Activated CD8-positive, alpha-beta T cell treated with anti-CD3 and anti-CD28 coated beads for 36 hours (primary cell): Measurements from ENCODE around the gene SPATA19. TPM values are rescaled to one million over a fixed set of nuclear protein-coding genes. Genes with fewer than 3 reads are reported as not detected.

Experiments
- ATAC-seq: fragments of 200-7000 bp; cut with Tn5 transposase; one replicate; pipeline ENCODE4 v1.10.0; 2021; ENCODE audit warnings: mild to moderate bottlenecking, moderate library complexity
- CTCF ChIA-PET: fragments of 350-600 bp; sonication (Branson Sonifier 250); formaldehyde crosslinking; loops from one replicate; lab custom pipeline; 2021; ENCODE audit warnings: antibody characterized with exemption; lab: Charles Lee
- POLR2A ChIA-PET: fragments of 350-600 bp; sonication (Branson Sonifier 250); formaldehyde crosslinking; loops from one replicate; lab custom pipeline; 2021; ENCODE audit warnings: antibody characterized with exemption; lab: Charles Lee
- DNase-seq: peaks from one replicate; pipeline ENCODE4 v3.0.0-alpha.2; 2020
- H3K27ac Mint-ChIP-seq: one replicate; pipeline ENCODE4 v1.8.0; 2021; ENCODE audit warnings: mild to moderate bottlenecking, mixed read lengths
- H3K27me3 Mint-ChIP-seq: one replicate; pipeline ENCODE4 v1.8.0; 2021; ENCODE audit warnings: mixed read lengths
- H3K36me3 Mint-ChIP-seq: one replicate; pipeline ENCODE4 v1.8.0; 2021; ENCODE audit warnings: low read depth, mixed read lengths
- H3K4me1 Mint-ChIP-seq: one replicate; pipeline ENCODE4 v1.8.0; 2021; ENCODE audit warnings: low read depth, mixed read lengths
- H3K4me3 Mint-ChIP-seq: one replicate; pipeline ENCODE4 v1.8.0; 2021; ENCODE audit warnings: mild to moderate bottlenecking, moderate library complexity, mixed read lengths
- H3K9me3 Mint-ChIP-seq: one replicate; pipeline ENCODE4 v1.8.0; 2021; ENCODE audit warnings: mixed read lengths
- CTCF ChIP-seq: fragments of 200-600 bp; IDR thresholded peaks from one replicate; pipeline ENCODE4 v1.8.0; 2022; ENCODE audit warnings: antibody characterized with exemption, mild to moderate bottlenecking
- intact Hi-C: fragments of 100-400 bp; cut with micrococcal nuclease; formaldehyde crosslinking; loops from one replicate; pipeline ENCODE4 v1.10.0; 2022
- total RNA-seq, 2 experiments: library from RNA; stranded (reverse); gene quantifications; one replicate each; pipeline ENCODE4 v1.2.3, GENCODE V29; 2021

SPATA19 gene
- total RNA-seq, 2 experiments from 2014 or later = not detected

GRCh38 chr11:133819746-133820315, 25.5 kb downstream of the SPATA19 start:
- intact Hi-C loops = no loop called here
- no peaks in the 10 kb centered on the region for H3K27me3 Mint-ChIP-seq
- no peaks in the 10 kb centered on the region for H3K4me1 Mint-ChIP-seq
- CTCF ChIA-PET = no interaction called here
- no peaks in the 10 kb centered on the region for H3K36me3 Mint-ChIP-seq
- no peaks in the 10 kb centered on the region for H3K9me3 Mint-ChIP-seq
- no peak for ATAC-seq
- no peak overlapping the region for H3K27ac Mint-ChIP-seq
- POLR2A ChIA-PET = no interaction called here
- H3K4me3 Mint-ChIP-seq = no peak overlapping the region
- DNase-seq = no peak
- no peak for TF ChIP-seq CTCF

- DNase-seq (no peak), ATAC-seq (no peak)
- CTCF ChIA-PET = no interaction called here
- Mint-ChIP-seq H3K4me3 (no peak overlapping the region), H3K9me3 (no peaks in the 10 kb centered on the region), H3K36me3 (no peaks in the 10 kb centered on the region), H3K27ac (no peak overlapping the region), H3K27me3 (no peaks in the 10 kb centered on the region), H3K4me1 (no peaks in the 10 kb centered on the region)
- no peak for TF ChIP-seq CTCF
- POLR2A ChIA-PET = no interaction called here
- intact Hi-C loops = no loop called here
Observed at GRCh38 chr11:133819114-133819513, 26.2 kb downstream of the SPATA19 start.

- Mint-ChIP-seq H3K4me3 (no peak overlapping the region), H3K27ac (no peak overlapping the region), H3K27me3 (peaks cover 3% of the 10 kb centered on the region), H3K4me1 (no peaks in the 10 kb centered on the region), H3K9me3 (no peaks in the 10 kb centered on the region), H3K36me3 (no peaks in the 10 kb centered on the region)
- no peak for TF ChIP-seq CTCF
- intact Hi-C loops = no loop called here
- ChIA-PET POLR2A (no interaction called here), CTCF (no interaction called here)
- DNase-seq (no peak), ATAC-seq (no peak)
Observed at GRCh38 chr11:133818302-133818701, 27.0 kb downstream of the SPATA19 start.

GRCh38 chr11:133817449-133817848, 27.9 kb downstream of the SPATA19 start:
- no peak for ATAC-seq
- DNase-seq = no peak
- Mint-ChIP-seq H3K36me3 (no peaks in the 10 kb centered on the region), H3K27me3 (peaks cover 3% of the 10 kb centered on the region), H3K4me3 (no peak overlapping the region), H3K27ac (no peak overlapping the region), H3K4me1 (no peaks in the 10 kb centered on the region), H3K9me3 (no peaks in the 10 kb centered on the region)
- no peak for TF ChIP-seq CTCF
- intact Hi-C loops = no loop called here
- CTCF ChIA-PET = no interaction called here
- POLR2A ChIA-PET = no interaction called here

- CTCF ChIA-PET = interaction anchor here (1.3 to 1.9 kb wide), 2 partner anchors 19 to 682 kb away, joined by 3 to 5 read pairs; no protein-coding TSS in a partner anchor
- TF ChIP-seq CTCF = no peak
- ATAC-seq (no peak), DNase-seq (no peak)
- Mint-ChIP-seq H3K27ac (no peak overlapping the region), H3K27me3 (peaks cover 3% of the 10 kb centered on the region), H3K4me3 (no peak overlapping the region), H3K4me1 (no peaks in the 10 kb centered on the region), H3K36me3 (no peaks in the 10 kb centered on the region), H3K9me3 (no peaks in the 10 kb centered on the region)
- POLR2A ChIA-PET = no interaction called here
- intact Hi-C loops = no loop called here
Observed at GRCh38 chr11:133816146-133816870, 29.0 kb downstream of the SPATA19 start.
